Measurements from ENCODE around the gene SUMO4. TPM values are rescaled to one million over a fixed set of nuclear protein-coding genes. Genes with fewer than 3 reads are reported as not detected.

Gene SUMO4
- total RNA-seq, 3 donors from 2014 or later (not counting 1 experiment from before 2014, with no cell fraction given), result 3.4 to 5.3 (median 4.8) TPM

DNA sequence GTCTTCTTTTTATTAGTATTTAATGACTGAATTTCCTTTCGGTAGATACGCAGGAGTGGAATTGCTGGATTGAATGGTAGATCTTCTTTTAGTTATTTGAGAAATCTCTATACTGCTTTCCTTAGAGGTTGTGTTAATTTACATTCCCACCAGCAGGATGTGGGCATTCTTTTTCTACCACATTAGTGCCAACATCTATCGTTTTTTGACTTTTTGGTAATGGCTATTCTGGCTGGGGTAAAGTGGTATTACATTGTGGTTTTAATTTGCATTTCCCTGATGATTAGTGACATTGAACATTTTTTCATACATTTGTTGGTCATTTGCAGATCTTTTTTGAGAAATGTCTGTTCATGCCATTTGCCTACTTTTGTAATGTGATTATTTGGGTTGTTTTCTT is 37.1 kb downstream of the SUMO4 start:
- peaks cover 0 to 5% of the 10 kb centered on the region in 2 donors for H3K4me1 Mint-ChIP-seq
- WGBS (ENCODE audit: insufficient coverage), result 100% methylated on average over 1 of the region's 3 CpGs
- Histone ChIP-seq H3K27ac (ENCODE audit: low read length) (no peak overlapping the region), H3K27me3 (ENCODE audit: control insufficient read depth, insufficient read depth, low read length) (no peaks in the 10 kb centered on the region), H3K4me3 (ENCODE audit: low read length) (no peak overlapping the region), H3K9me3 (ENCODE audit: control insufficient read depth, insufficient read depth, low read length) (no peaks in the 10 kb centered on the region), H3K36me3 (ENCODE audit: control insufficient read depth, insufficient read depth, low read length) (no peaks in the 10 kb centered on the region), H3K4me1 (ENCODE audit: control insufficient read depth, insufficient read depth, low read length) (no peaks in the 10 kb centered on the region)
- ATAC-seq, result no peak
- H3K36me3 Mint-ChIP-seq, result no peaks in the 10 kb centered on the region
- no peak overlapping the region for H3K4me3 Mint-ChIP-seq
- no peaks in the 10 kb centered on the region for H3K9me3 Mint-ChIP-seq
- TF ChIP-seq CTCF (IDR thresholded peaks at IDR 0.05), result no peak
- intact Hi-C loops (cut with micrococcal nuclease), result no loop called here
- no peaks in the 10 kb centered on the region for H3K27me3 Mint-ChIP-seq (ENCODE audit: low read depth in 2 of 2)
- H3K27ac Mint-ChIP-seq, result no peak overlapping the region
- DNase-seq, result no peak

GRCh38 chr6:149438855-149439254 is 38.8 kb downstream of the SUMO4 start:
- H3K4me1 Mint-ChIP-seq, result peaks cover 0 to 5% of the 10 kb centered on the region in 2 donors
- whole genome bisulfite sequencing (ENCODE audit: insufficient coverage), result 46% methylated on average over 3 of the region's 3 CpGs
- Histone ChIP-seq H3K4me1 (ENCODE audit: control insufficient read depth, insufficient read depth, low read length) (no peaks in the 10 kb centered on the region), H3K9me3 (ENCODE audit: control insufficient read depth, insufficient read depth, low read length) (no peaks in the 10 kb centered on the region), H3K4me3 (ENCODE audit: low read length) (no peak overlapping the region), H3K27me3 (ENCODE audit: control insufficient read depth, insufficient read depth, low read length) (no peaks in the 10 kb centered on the region), H3K36me3 (ENCODE audit: control insufficient read depth, insufficient read depth, low read length) (no peaks in the 10 kb centered on the region), H3K27ac (ENCODE audit: low read length) (no peak overlapping the region)
- H3K27ac Mint-ChIP-seq, result no peak overlapping the region
- no peak overlapping the region for H3K4me3 Mint-ChIP-seq
- TF ChIP-seq CTCF (IDR thresholded peaks at IDR 0.05), result no peak
- ATAC-seq (no peak), DNase-seq (no peak)
- peaks cover 0 to 3% of the 10 kb centered on the region in 2 donors for H3K27me3 Mint-ChIP-seq (ENCODE audit: low read depth in 2 of 2)
- intact Hi-C loops (cut with micrococcal nuclease), result no loop called here
- H3K9me3 Mint-ChIP-seq, result no peaks in the 10 kb centered on the region
- H3K36me3 Mint-ChIP-seq, result no peaks in the 10 kb centered on the region

DNA sequence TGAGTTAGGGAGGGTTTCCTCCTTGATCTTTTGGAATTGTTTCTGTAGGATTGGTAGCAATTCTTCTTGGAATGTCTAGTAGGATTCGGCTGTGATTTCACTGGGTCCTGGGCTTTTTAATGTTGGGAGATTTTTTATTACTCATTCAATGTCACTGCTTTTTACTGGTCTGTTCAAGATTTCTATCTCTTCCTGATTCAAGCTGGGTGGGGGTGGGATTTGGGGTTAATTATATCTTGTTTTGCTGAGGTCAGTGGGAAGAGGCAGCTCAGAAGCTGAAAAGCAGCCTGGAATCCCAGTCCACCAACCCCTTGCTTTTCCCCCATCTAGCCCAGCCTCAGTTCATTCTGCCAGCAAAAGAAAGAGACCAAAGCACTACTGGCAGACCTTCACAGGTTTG is 39.6 kb downstream of the SUMO4 start:
- Mint-ChIP-seq H3K4me1 (peaks cover 0 to 5% of the 10 kb centered on the region in 2 donors), H3K27ac (no peak overlapping the region), H3K36me3 (no peaks in the 10 kb centered on the region), H3K9me3 (no peaks in the 10 kb centered on the region), H3K4me3 (no peak overlapping the region), H3K27me3 (ENCODE audit: low read depth in 2 of 2) (peaks cover 0 to 3% of the 10 kb centered on the region in 2 donors)
- DNase-seq (no peak), ATAC-seq (no peak)
- no peak for TF ChIP-seq CTCF (IDR thresholded peaks at IDR 0.05)
- intact Hi-C loops (cut with micrococcal nuclease), result no loop called here
- Histone ChIP-seq H3K27ac (ENCODE audit: low read length) (no peak overlapping the region), H3K4me3 (ENCODE audit: low read length) (no peak overlapping the region), H3K27me3 (ENCODE audit: control insufficient read depth, insufficient read depth, low read length) (no peaks in the 10 kb centered on the region), H3K4me1 (ENCODE audit: control insufficient read depth, insufficient read depth, low read length) (no peaks in the 10 kb centered on the region), H3K36me3 (ENCODE audit: control insufficient read depth, insufficient read depth, low read length) (no peaks in the 10 kb centered on the region), H3K9me3 (ENCODE audit: control insufficient read depth, insufficient read depth, low read length) (no peaks in the 10 kb centered on the region)
- no CpG with 5 or more reads among the region's 1 CpG for WGBS (ENCODE audit: insufficient coverage)

Measured in natural killer cell (primary cell).